Fibroblast of skin of scalp (primary cell): ENCODE data around the gene SLC16A7.

ENCODE experiments used
- DNase-seq: peaks from one replicate; pipeline ENCODE4 v3.0.0-alpha.2; 2013

The SLC16A7 gene

GRCh38 chr12:59668674-59669073 lies 72.8 kb downstream of the SLC16A7 start:
- DNase-seq: no peak

- no peak for DNase-seq
Observed at GRCh38 chr12:59672273-59672672, 76.4 kb downstream of the SLC16A7 start.

- DNase-seq: no peak
Observed at GRCh38 chr12:59675461-59675860, 79.6 kb downstream of the SLC16A7 start.

- no peak for DNase-seq
Observed at GRCh38 chr12:59677857-59678256, 82.0 kb downstream of the SLC16A7 start.

GRCh38 chr12:59678759-59679411 lies 83.1 kb downstream of the SLC16A7 start:
- DNase-seq: no peak

- DNase-seq: peak; percentile 51
Observed at GRCh38 chr12:59689776-59690175, 93.9 kb downstream of the SLC16A7 start.

- DNase-seq: peak; percentile 38
Observed at GRCh38 chr12:59695379-59695778, 99.5 kb downstream of the SLC16A7 start.

- DNase-seq: peak; percentile 73
Observed at GRCh38 chr12:59698600-59698999, 102.8 kb downstream of the SLC16A7 start.

GRCh38 chr12:59699421-59700152 lies 103.8 kb downstream of the SLC16A7 start:
- DNase-seq: peak; percentile 86

GRCh38 chr12:59700153-59700450 lies 104.3 kb downstream of the SLC16A7 start:
- no peak for DNase-seq

GRCh38 chr12:59708064-59708463 lies 112.2 kb downstream of the SLC16A7 start:
- peak; percentile 61 for DNase-seq

- no peak for DNase-seq
Observed at GRCh38 chr12:59708484-59708883, 112.7 kb downstream of the SLC16A7 start.

GRCh38 chr12:59710004-59710628 lies 114.3 kb downstream of the SLC16A7 start:
- no peak for DNase-seq

- no peak for DNase-seq
Observed at GRCh38 chr12:59710964-59711363, 115.1 kb downstream of the SLC16A7 start.

GRCh38 chr12:59715434-59715833 lies 119.6 kb downstream of the SLC16A7 start:
- no peak for DNase-seq

- DNase-seq: no peak
Observed at GRCh38 chr12:59716043-59716442, 120.2 kb downstream of the SLC16A7 start.

- no peak for DNase-seq
Observed at GRCh38 chr12:59717436-59717835, 121.6 kb downstream of the SLC16A7 start.

GRCh38 chr12:59719701-59720100 lies 123.9 kb downstream of the SLC16A7 start:
- no peak for DNase-seq

GRCh38 chr12:59723520-59723919 lies 127.7 kb downstream of the SLC16A7 start:
- peak; percentile 26 for DNase-seq

GRCh38 chr12:59724011-59724695 lies 128.3 kb downstream of the SLC16A7 start:
- DNase-seq: no peak

GRCh38 chr12:59733200-59733599 lies 137.4 kb downstream of the SLC16A7 start:
- DNase-seq: no peak

GRCh38 chr12:59734371-59734770 lies 138.5 kb downstream of the SLC16A7 start:
- DNase-seq: no peak

GRCh38 chr12:59735231-59735630 lies 139.4 kb downstream of the SLC16A7 start:
- no peak for DNase-seq
